Activated CD4-positive, CD25-positive, alpha-beta regulatory T cell treated with anti-CD3 and anti-CD28 coated beads, Interleukin-2, amount 50 U/mL, for 24 hours (primary cell): Measurements from ENCODE around the gene ZNF268.
"Not testable (repeated sequence)": the region's sequence is repeated elsewhere in the genome, so short reads cannot be mapped to it uniquely, and the experiment has no call there.

Source experiments
- ATAC-seq, 2 donors: fragments of 150-1000 bp; cut with Tn5 transposase; one replicate each; pipeline ENCODE4 v1.10.0; 2021; ENCODE audit warnings: mild to moderate bottlenecking in 1 of 2, moderate library complexity in 1 of 2

The ZNF268 gene

DNA sequence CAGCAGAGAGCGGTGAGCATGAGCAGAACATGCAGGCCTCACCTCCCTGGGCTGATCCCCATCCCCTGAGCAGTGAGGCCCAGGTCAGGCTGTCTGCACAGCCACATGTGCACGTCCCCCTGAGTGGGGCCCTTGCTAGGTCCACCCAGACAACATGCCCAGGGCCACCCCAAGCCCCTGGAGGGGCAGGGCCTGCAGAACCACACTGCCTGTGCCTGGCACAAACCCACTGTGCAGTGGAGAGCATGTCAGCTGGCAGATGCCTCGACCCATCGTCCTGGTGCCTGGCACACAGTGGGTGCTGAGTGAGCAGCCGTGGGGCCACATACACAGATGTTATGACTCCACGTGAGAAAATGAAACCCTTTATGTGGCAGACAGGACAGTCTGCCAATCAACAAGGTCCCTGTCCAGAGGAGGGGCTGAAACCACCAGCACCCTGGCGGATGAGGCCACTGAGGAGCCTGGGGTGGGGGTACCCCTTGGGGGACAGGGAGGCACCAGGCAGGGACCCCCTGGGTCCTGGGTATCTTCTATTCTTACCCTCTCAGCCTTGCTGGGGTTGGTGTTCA, 46.1 kb downstream of the ZNF268 start:
- no peak for ATAC-seq

DNA sequence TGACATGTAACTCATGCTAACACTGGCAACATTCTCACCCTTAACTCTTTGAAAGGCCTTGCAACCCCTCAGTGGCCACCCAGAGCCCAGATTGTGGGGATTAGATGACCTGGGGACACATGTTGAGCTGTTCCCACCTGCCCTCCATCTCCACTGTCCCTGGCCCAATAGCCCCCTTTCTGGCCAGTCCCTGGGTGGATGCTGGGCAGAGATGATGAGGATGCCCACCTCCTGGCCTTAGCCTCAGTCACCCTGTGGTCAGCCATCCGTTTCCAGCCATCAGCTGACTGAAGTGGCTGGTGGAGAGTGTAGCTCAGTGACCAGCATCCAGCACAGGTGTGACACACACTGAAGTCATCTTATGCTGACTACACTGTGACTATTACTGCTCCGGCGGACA, 49.7 kb downstream of the ZNF268 start:
- no peak for ATAC-seq

GRCh38 chr12:133233006-133233405, 51.7 kb downstream of the ZNF268 start:
- ATAC-seq: no peak

GRCh38 chr12:133233993-133234564, 52.8 kb downstream of the ZNF268 start:
- no peak for ATAC-seq

- ATAC-seq: no peak
Measured at GRCh38 chr12:133234971-133235370, 53.7 kb downstream of the ZNF268 start.

DNA sequence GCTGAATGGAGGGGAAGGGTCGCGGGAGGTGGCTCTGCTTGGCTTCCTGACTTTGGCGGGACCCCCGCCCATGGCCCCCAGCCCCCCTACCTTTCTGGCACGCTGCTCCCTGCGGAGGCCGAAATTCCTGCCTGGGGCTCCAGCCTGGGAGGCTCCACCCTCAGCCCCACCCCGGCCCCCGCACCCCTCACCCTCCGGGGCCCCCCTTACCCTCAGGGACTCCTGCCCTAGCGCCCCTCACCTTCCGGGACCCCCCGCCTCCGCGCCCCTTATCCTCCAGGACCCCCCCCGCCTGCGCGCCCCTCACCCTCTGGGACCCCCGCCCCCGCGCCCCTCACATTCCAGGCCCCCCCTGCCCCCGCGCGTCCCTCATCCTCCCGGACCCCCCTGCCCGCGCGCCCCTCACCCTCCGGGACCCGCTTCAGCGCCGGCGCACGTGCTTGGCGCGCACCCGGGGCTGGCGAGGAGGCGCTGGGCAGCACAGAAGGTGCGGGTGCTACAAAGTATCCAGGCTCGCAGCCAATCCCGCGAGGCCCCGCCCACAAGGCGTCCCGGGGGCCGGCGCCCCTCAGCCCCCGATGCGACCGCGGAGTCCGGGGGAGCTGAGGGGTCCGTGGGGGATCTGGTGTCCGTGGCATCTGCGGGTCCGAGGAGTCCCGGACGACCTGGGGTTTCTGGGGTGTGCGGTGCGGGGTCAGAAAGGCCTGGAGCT, 54.3 kb downstream of the ZNF268 start, which contains the start of gene ANHX:
TSS of gene ANHX (minus strand) at position 477 of the 712 bp plus-strand sequence. CDS start 1,521 bp downstream, outside the sequence.
- ATAC-seq: no peak

- no peak for ATAC-seq
Measured at GRCh38 chr12:133236144-133236543, 54.8 kb downstream of the ZNF268 start.

DNA sequence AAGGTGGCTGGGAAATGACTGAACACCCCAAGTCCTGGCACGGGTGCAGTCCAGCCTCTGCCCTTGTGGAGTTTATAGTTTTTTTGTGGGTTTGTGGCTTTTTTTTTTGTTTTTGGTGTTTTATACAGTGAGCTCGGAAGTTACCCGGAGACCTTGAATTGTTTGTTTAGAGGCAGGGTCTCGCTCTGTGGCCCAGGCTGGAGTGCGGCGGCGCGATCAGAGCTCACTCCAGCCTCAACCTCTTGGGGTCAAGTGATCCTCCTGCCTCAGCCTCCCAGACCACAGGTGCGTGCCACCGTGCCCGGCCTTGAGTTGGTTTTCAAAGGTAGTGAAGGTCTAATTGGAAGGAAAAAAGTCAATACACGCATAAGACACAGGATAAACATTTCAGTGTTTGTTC, 55.3 kb downstream of the ZNF268 start:
- ATAC-seq: no peak

GRCh38 chr12:133251732-133252131, 70.4 kb downstream of the ZNF268 start:
- no peak for ATAC-seq

DNA sequence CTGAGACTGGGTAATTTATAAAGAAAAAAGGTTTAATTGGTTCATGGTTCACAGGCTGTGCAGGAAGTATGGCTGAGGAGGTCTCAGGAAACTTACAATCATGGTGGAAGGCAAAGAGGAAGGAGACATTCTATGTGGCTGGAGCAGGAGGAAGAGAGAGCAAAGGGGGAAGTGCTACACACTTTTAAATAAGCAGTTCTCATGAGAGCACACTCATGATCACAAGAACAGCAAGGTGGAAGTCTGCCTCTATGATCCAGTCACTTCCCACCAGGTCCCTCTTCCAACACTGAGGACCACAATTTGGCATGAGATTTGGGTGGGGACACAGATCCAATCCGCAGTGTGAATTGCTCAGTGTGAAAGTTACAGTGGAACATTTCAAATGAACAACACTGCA, 74.5 kb downstream of the ZNF268 start:
- ATAC-seq: not testable (repeated sequence)

DNA sequence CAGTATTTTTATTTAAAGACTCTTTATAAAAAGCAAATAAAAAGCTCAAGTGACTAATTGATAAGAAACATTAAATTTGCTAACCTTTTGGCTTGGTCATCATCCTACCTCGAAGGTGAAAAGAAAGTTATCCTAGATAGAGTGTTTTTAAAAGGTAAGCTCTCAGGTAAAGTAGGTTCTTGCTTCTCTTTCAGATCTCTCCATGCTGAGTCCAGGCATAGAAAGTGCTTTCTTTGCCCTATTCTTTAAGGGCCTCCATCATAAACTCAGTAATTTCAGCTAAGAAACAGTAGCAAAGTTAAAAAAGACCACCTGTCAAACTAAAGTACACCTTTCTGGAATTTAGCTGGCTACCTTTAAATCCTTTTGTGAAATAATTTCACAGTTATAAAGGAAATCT, 75.0 kb downstream of the ZNF268 start:
- no peak for ATAC-seq

GRCh38 chr12:133264173-133264572, 82.9 kb downstream of the ZNF268 start:
- ATAC-seq: no peak
